Activated CD4-positive, alpha-beta T cell treated with anti-CD3 and anti-CD28 coated beads, Interleukin-2, amount 10 ng/mL, durations not matched to agents 7 days and 5 days (primary cell): ENCODE measurements around the gene SLC4A4. TPM values are rescaled to one million over a fixed set of nuclear protein-coding genes. Genes with fewer than 3 reads are reported as not detected.

ENCODE experiments used
- CTCF ChIA-PET: fragments of 350-600 bp; sonication (Branson Sonifier 250); formaldehyde crosslinking; loops from one replicate; lab custom pipeline; 2021; ENCODE audit warnings: antibody characterized with exemption; lab: Charles Lee
- POLR2A ChIA-PET: fragments of 350-600 bp; sonication (Branson Sonifier 250); formaldehyde crosslinking; loops from one replicate; lab custom pipeline; 2021; ENCODE audit warnings: antibody characterized with exemption; lab: Charles Lee
- DNase-seq: peaks from one replicate; pipeline ENCODE4 v3.0.0-alpha.2; 2020
- H3K27ac Mint-ChIP-seq: one replicate; pipeline ENCODE4 v1.8.0; 2021; ENCODE audit warnings: mild to moderate bottlenecking, moderate library complexity, mixed read lengths
- H3K27me3 Mint-ChIP-seq: one replicate; pipeline ENCODE4 v1.8.0; 2021; ENCODE audit warnings: mixed read lengths
- H3K36me3 Mint-ChIP-seq: one replicate; pipeline ENCODE4 v1.8.0; 2021; ENCODE audit warnings: low read depth, mixed read lengths
- H3K4me1 Mint-ChIP-seq: one replicate; pipeline ENCODE4 v1.8.0; 2021; ENCODE audit warnings: mixed read lengths
- H3K4me3 Mint-ChIP-seq: one replicate; pipeline ENCODE4 v1.8.0; 2021; ENCODE audit warnings: mild to moderate bottlenecking, moderate library complexity, mixed read lengths
- H3K9me3 Mint-ChIP-seq: one replicate; pipeline ENCODE4 v1.8.0; 2021; ENCODE audit warnings: mixed read lengths
- total RNA-seq, 2 experiments: library from RNA; stranded (reverse); gene quantifications; one replicate each; pipeline ENCODE4 v1.2.3, GENCODE V29; 2021

The SLC4A4 gene
- total RNA-seq, 2 experiments from 2014 or later: 1.3 to 1.5 TPM

- ChIA-PET POLR2A (no interaction called here), CTCF (no interaction called here)
- Mint-ChIP-seq H3K4me1 (no peaks in the 10 kb centered on the region), H3K36me3 (no peaks in the 10 kb centered on the region), H3K4me3 (no peak overlapping the region), H3K27me3 (peaks cover 3% of the 10 kb centered on the region), H3K27ac (no peak overlapping the region), H3K9me3 (no peaks in the 10 kb centered on the region)
- DNase-seq: no peak
Measured at GRCh38 chr4:71549516-71550160, 210.8 kb downstream of the SLC4A4 start.

DNA sequence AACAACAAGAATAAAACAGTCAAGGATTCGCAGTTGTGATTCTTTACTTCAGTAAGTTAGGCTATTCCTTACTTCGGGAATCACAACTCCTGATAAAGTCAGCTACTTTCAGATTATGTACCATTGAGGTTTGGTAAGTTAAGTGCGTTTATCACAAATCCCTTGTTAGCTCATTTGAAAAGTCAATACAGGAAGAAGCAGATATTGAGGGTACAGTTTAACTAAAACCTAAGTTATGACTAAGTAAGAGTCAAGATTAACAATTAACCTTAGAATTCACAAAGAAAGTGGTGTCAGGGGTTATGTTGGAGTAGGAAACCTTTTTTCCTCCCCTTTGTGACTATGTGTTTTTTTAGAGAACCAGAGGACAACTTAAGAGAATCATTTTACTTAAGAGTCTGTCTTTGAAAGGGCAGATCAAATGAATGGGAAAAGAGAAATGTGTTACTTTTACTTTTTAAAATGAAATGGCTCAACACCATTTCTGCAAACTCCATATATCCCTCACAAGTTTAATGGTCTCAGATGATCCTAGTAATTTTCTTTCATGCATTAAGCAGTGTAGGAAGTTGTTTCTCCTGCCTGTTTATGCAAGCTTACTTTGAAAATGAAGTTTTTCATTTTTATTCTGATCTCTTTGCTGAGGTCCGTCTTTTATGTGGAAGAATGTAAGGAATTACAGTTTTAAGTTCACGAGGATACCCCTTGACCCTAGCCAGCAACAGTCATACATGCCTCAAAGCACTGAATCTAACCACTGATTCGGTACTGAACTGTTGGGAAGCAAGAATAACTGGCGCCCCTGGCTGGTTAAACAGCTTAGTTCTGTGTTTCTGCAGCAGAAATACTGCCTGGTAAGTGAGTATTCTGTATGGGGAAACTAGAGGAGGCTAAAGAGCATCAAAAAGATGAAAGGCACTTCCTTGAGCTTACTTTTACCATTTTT, 211.7 kb downstream of the SLC4A4 start:
- no peak overlapping the region for H3K27ac Mint-ChIP-seq
- peaks cover 4% of the 10 kb centered on the region for H3K27me3 Mint-ChIP-seq
- no peak for DNase-seq
- CTCF ChIA-PET: no interaction called here
- POLR2A ChIA-PET: no interaction called here
- no peaks in the 10 kb centered on the region for H3K36me3 Mint-ChIP-seq
- H3K9me3 Mint-ChIP-seq: no peaks in the 10 kb centered on the region
- no peak overlapping the region for H3K4me3 Mint-ChIP-seq
- H3K4me1 Mint-ChIP-seq: no peaks in the 10 kb centered on the region

DNA sequence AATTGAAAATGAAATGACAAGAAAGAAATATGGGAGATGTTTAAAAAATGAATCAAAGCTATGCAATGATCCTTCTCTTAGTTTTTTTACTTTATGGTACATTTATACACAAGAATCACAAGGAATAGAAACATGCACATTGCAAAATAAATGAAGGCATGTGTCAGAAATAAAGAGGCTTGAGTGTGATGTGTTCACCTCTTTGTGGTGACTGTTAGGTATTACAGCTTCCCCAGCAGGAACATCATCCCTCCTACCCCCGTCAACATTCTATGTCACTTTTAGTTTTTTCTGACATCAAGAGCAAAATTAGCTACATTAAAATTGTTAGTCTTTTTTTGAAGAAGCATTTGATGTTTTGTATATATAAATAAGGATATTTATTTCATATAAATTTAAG, 214.8 kb downstream of the SLC4A4 start:
- ChIA-PET CTCF (no interaction called here), POLR2A (no interaction called here)
- Mint-ChIP-seq H3K27ac (no peak overlapping the region), H3K36me3 (no peaks in the 10 kb centered on the region), H3K4me1 (no peaks in the 10 kb centered on the region), H3K27me3 (peaks cover 7% of the 10 kb centered on the region), H3K9me3 (no peaks in the 10 kb centered on the region), H3K4me3 (no peak overlapping the region)
- DNase-seq: no peak

- CTCF ChIA-PET: no interaction called here
- Mint-ChIP-seq H3K9me3 (no peaks in the 10 kb centered on the region), H3K27me3 (peaks cover 7% of the 10 kb centered on the region), H3K36me3 (no peaks in the 10 kb centered on the region), H3K27ac (no peak overlapping the region), H3K4me1 (no peaks in the 10 kb centered on the region), H3K4me3 (no peak overlapping the region)
- POLR2A ChIA-PET: no interaction called here
- DNase-seq: no peak
Measured at GRCh38 chr4:71554025-71554424, 215.2 kb downstream of the SLC4A4 start.

- no peak overlapping the region for H3K27ac Mint-ChIP-seq
- ChIA-PET POLR2A (no interaction called here), CTCF (no interaction called here)
- DNase-seq: no peak
- peaks cover 4% of the 10 kb centered on the region for H3K27me3 Mint-ChIP-seq
- H3K9me3 Mint-ChIP-seq: no peaks in the 10 kb centered on the region
- H3K36me3 Mint-ChIP-seq: no peaks in the 10 kb centered on the region
- H3K4me1 Mint-ChIP-seq: no peaks in the 10 kb centered on the region
- no peak overlapping the region for H3K4me3 Mint-ChIP-seq
Measured at GRCh38 chr4:71558248-71558647, 219.4 kb downstream of the SLC4A4 start.

DNA sequence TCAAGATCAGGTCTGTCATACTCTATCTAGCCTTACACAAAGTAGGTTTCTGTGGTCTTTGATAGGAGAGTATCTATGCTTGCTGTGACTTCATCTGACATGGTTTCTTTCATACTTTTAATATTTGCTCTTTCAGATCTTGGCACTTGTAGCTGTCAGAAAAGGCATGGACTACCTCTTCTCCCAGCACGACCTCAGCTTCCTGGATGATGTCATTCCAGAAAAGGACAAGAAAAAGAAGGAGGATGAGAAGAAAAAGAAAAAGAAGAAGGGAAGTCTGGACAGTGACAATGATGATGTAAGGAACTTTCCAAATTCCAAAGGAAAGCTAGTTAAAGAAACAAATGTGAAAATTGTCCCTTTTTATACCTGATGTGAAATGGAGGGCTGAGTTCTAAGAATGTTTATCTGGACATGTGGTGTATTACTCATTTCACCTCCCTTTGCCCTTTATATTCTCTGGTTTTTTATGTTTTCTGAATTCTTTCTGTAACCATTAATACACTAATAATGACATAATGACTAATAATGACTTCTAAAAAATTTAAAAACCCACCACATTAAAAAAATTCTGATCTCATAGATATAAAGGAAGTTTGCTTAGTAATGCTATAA, 221.2 kb downstream of the SLC4A4 start:
- Mint-ChIP-seq H3K4me1 (no peaks in the 10 kb centered on the region), H3K4me3 (no peak overlapping the region), H3K27me3 (peaks cover 3% of the 10 kb centered on the region), H3K36me3 (no peaks in the 10 kb centered on the region), H3K9me3 (no peaks in the 10 kb centered on the region), H3K27ac (no peak overlapping the region)
- POLR2A ChIA-PET: no interaction called here
- no peak for DNase-seq
- CTCF ChIA-PET: no interaction called here

DNA sequence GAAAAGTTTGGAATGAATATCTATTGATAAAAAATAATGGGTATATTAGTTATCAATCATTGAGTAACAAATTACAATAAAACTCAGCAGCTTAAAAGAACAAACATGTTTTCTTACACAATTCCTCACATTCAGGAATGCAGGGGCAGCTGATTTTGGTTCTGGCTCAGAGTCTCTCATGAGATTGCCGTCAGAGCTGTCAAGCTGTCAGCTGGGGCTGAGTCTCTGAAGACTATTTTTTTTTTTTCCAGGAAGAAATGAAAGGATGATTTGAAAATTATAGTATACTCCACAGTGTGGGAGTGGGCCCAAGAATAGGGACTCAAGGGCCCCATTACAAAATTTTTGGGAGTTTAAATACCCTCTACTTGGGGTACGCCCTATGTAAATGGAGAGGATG, 226.0 kb downstream of the SLC4A4 start:
- H3K36me3 Mint-ChIP-seq: no peaks in the 10 kb centered on the region
- no peak for DNase-seq
- POLR2A ChIA-PET: no interaction called here
- H3K27ac Mint-ChIP-seq: no peak overlapping the region
- no peak overlapping the region for H3K4me3 Mint-ChIP-seq
- H3K9me3 Mint-ChIP-seq: no peaks in the 10 kb centered on the region
- no peaks in the 10 kb centered on the region for H3K27me3 Mint-ChIP-seq
- CTCF ChIA-PET: interaction anchor here (1.1 kb wide), 1 partner anchor 14 kb away, joined by 5 read pairs; no protein-coding TSS in a partner anchor
- no peaks in the 10 kb centered on the region for H3K4me1 Mint-ChIP-seq

GRCh38 chr4:71566856-71567255, 228.0 kb downstream of the SLC4A4 start:
- no peaks in the 10 kb centered on the region for H3K27me3 Mint-ChIP-seq
- H3K4me3 Mint-ChIP-seq: no peak overlapping the region
- CTCF ChIA-PET: no interaction called here
- no peaks in the 10 kb centered on the region for H3K36me3 Mint-ChIP-seq
- POLR2A ChIA-PET: no interaction called here
- H3K27ac Mint-ChIP-seq: no peak overlapping the region
- no peaks in the 10 kb centered on the region for H3K9me3 Mint-ChIP-seq
- DNase-seq: no peak
- no peaks in the 10 kb centered on the region for H3K4me1 Mint-ChIP-seq

GRCh38 chr4:71568131-71568530, 229.3 kb downstream of the SLC4A4 start:
- POLR2A ChIA-PET: no interaction called here
- Mint-ChIP-seq H3K4me1 (no peaks in the 10 kb centered on the region), H3K9me3 (no peaks in the 10 kb centered on the region), H3K27ac (no peak overlapping the region), H3K4me3 (no peak overlapping the region), H3K27me3 (no peaks in the 10 kb centered on the region), H3K36me3 (no peaks in the 10 kb centered on the region)
- CTCF ChIA-PET: no interaction called here
- DNase-seq: no peak

GRCh38 chr4:71570492-71570891, 231.7 kb downstream of the SLC4A4 start:
- Mint-ChIP-seq H3K27ac (no peak overlapping the region), H3K9me3 (no peaks in the 10 kb centered on the region), H3K36me3 (no peaks in the 10 kb centered on the region), H3K4me1 (no peaks in the 10 kb centered on the region), H3K4me3 (no peak overlapping the region), H3K27me3 (no peaks in the 10 kb centered on the region)
- ChIA-PET POLR2A (no interaction called here), CTCF (no interaction called here)
- DNase-seq: no peak

GRCh38 chr4:71571346-71571745, 232.5 kb downstream of the SLC4A4 start:
- DNase-seq: no peak
- H3K9me3 Mint-ChIP-seq: no peaks in the 10 kb centered on the region
- H3K27me3 Mint-ChIP-seq: no peaks in the 10 kb centered on the region
- no peak overlapping the region for H3K27ac Mint-ChIP-seq
- H3K4me3 Mint-ChIP-seq: no peak overlapping the region
- no peaks in the 10 kb centered on the region for H3K4me1 Mint-ChIP-seq
- ChIA-PET POLR2A (no interaction called here), CTCF (no interaction called here)
- no peaks in the 10 kb centered on the region for H3K36me3 Mint-ChIP-seq

- H3K36me3 Mint-ChIP-seq: no peaks in the 10 kb centered on the region
- no peak overlapping the region for H3K27ac Mint-ChIP-seq
- no peaks in the 10 kb centered on the region for H3K27me3 Mint-ChIP-seq
- H3K4me1 Mint-ChIP-seq: no peaks in the 10 kb centered on the region
- DNase-seq: no peak
- H3K9me3 Mint-ChIP-seq: peaks cover 3% of the 10 kb centered on the region
- ChIA-PET CTCF (no interaction called here), POLR2A (no interaction called here)
- no peak overlapping the region for H3K4me3 Mint-ChIP-seq
Measured at GRCh38 chr4:71583971-71584370, 245.2 kb downstream of the SLC4A4 start.

DNA sequence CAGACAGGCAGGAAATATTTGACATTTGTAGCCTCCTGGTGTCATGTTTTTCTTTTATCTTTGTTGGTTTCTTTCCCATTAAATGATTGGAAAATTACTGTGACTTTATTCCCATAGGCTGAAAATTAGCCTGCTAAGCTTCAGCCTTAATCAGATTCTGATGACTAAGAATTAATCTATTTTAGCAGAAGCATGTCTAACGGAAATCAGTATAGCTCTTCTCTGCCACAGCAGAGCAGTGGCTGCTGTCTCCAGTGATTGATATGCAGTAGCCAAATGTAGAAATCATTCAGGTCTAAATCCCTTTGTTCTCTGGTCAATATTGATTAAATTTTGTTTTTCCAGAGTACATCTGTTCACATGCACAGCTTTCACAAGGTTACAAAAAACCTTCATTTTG, 245.8 kb downstream of the SLC4A4 start:
- ChIA-PET POLR2A (no interaction called here), CTCF (no interaction called here)
- no peak overlapping the region for H3K27ac Mint-ChIP-seq
- no peaks in the 10 kb centered on the region for H3K27me3 Mint-ChIP-seq
- no peak for DNase-seq
- no peaks in the 10 kb centered on the region for H3K4me1 Mint-ChIP-seq
- H3K4me3 Mint-ChIP-seq: no peak overlapping the region
- peaks cover 3% of the 10 kb centered on the region for H3K9me3 Mint-ChIP-seq
- H3K36me3 Mint-ChIP-seq: no peaks in the 10 kb centered on the region
